ENCODE results near the gene ALG10B.

DNA sequence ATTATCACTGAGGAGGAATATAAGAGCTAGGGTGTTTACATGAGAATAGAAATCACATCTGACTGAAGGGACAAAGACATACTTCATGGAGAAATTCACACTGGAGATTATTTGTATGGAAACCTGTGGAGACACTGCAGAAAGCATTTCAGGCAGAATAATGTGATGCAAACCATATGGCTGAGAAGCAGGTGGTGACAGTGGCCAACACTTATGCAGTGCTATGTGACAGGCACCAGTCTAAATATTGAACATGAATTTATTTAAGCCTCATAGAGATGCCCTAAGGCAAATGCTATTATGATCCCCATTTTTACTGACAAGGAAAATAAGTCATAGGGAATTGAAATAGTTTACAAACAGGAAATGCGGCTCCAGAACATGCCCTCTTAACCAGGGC is 16.2 kb downstream of the ALG10B start:
- TF ChIP-seq EZH2 (IDR thresholded peaks at IDR 0.05; ENCODE audit: insufficient read depth, poor library complexity, severe bottlenecking) (no peak), EZH2phosphoT487 (IDR thresholded peaks at IDR 0.05; ENCODE audit: insufficient read depth, low read depth) (no peak)
